HFFc6 (cell line): Measurements from ENCODE around the gene LRRC26. TPM values are rescaled to one million over a fixed set of nuclear protein-coding genes. Genes with fewer than 3 reads are reported as not detected.
"Not testable (repeated sequence)": the region's sequence is repeated elsewhere in the genome, so short reads cannot be mapped to it uniquely, and the experiment has no call there.

Experiments used
- DNase-seq: peaks from one replicate; pipeline ENCODE4 v3.0.0-alpha.2; 2018
- H3K27ac Mint-ChIP-seq: 2 replicates; pipeline ENCODE4 v1.8.0; 2020; ENCODE audit warnings: mild to moderate bottlenecking, mixed read lengths
- H3K27me3 Mint-ChIP-seq: 2 replicates; pipeline ENCODE4 v1.8.0; 2021; ENCODE audit warnings: mild to moderate bottlenecking, moderate library complexity, mixed read lengths; ENCODE audit not compliant: insufficient read depth
- H3K36me3 Mint-ChIP-seq: 2 replicates; pipeline ENCODE4 v1.8.0; 2021; ENCODE audit warnings: low read depth, mixed read lengths
- H3K4me1 Mint-ChIP-seq: 2 replicates; pipeline ENCODE4 v1.8.0; 2020; ENCODE audit warnings: low read depth, mixed read lengths
- H3K4me3 Mint-ChIP-seq: 2 replicates; pipeline ENCODE4 v1.8.0; 2020; ENCODE audit warnings: mild to moderate bottlenecking, moderate library complexity, mixed read lengths
- H3K9me3 Mint-ChIP-seq: 2 replicates; pipeline ENCODE4 v1.8.0; 2020; ENCODE audit warnings: mild to moderate bottlenecking, mixed read lengths
- total RNA-seq, 6 experiments: library from RNA; stranded (reverse); fragmentation: NEBNext Ultra II Directional; extraction: Animal tissue kit (Norgen Biotek cat#: 25700); gene quantifications; 2 replicates in 1 of 6; 3 replicates in 5 of 6; pipeline ENCODE4 v1.2.3, GENCODE V29; 2021
- TF ChIP-seq, protein P1 (sequence below): fragments of 200-600 bp; sonication (generic); IDR thresholded peaks from 2 replicates; pipeline ENCODE4 v1.5.0; 2021; ENCODE audit warnings: antibody characterized with exemption, mild to moderate bottlenecking

Gene LRRC26
- total RNA-seq, 6 experiments from 2014 or later = not detected

GRCh38 chr9:137138722-137139467 lies 31.0 kb downstream of the LRRC26 start, which contains the start of gene GRIN1:
TSS of gene GRIN1 (plus strand) at chr9:137139154. CDS start at chr9:137139487, 333 bp downstream.
- DNase-seq = no peak
- Mint-ChIP-seq H3K9me3 (no peaks in the 10 kb centered on the region), H3K4me3 (no peak within 1 kb of the TSS), H3K27me3 (peaks cover 31% of the 10 kb centered on the region), H3K4me1 (no peaks in the 10 kb centered on the region), H3K27ac (no peak within 1 kb of the TSS), H3K36me3 (no peaks in the 10 kb centered on the region)
- TF ChIP-seq, protein P1, sequence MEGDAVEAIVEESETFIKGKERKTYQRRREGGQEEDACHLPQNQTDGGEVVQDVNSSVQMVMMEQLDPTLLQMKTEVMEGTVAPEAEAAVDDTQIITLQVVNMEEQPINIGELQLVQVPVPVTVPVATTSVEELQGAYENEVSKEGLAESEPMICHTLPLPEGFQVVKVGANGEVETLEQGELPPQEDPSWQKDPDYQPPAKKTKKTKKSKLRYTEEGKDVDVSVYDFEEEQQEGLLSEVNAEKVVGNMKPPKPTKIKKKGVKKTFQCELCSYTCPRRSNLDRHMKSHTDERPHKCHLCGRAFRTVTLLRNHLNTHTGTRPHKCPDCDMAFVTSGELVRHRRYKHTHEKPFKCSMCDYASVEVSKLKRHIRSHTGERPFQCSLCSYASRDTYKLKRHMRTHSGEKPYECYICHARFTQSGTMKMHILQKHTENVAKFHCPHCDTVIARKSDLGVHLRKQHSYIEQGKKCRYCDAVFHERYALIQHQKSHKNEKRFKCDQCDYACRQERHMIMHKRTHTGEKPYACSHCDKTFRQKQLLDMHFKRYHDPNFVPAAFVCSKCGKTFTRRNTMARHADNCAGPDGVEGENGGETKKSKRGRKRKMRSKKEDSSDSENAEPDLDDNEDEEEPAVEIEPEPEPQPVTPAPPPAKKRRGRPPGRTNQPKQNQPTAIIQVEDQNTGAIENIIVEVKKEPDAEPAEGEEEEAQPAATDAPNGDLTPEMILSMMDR = no peak

DNA sequence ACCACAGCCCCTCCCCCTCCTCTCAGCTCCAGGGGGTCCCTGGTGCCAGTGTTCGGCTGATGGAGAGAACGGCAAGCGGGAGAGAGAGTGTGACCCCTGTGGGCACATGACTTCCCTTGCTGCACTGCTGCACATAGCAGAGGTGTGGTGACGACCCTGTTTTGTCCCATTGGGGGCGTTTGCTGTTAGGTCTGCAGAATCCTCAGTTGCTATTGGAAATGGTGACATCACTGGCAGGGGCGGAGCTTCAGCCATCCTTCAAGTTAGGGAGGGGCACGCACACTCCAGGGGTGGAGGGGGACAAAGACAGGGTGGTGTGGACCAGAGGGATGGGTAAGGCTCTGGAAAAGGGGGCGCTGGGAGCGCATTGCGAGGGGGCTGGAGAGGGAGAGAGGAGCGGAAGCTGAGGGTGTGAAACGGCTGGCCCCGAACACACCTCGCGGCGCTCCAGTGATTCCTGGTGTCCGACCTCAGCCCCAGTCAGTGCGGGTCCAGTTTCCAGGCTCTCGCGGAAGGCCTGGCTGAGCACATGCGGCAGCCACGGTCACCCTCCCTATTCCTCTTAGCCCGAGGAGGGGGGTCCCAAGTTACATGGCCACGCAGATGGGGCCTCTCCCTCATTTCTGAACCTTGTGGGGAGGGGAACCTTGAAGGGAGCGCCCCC lies 31.7 kb downstream of the LRRC26 start:
- Mint-ChIP-seq H3K27me3 (peaks cover 29% of the 10 kb centered on the region), H3K9me3 (no peaks in the 10 kb centered on the region), H3K36me3 (no peaks in the 10 kb centered on the region), H3K27ac (no peak overlapping the region), H3K4me3 (no peak overlapping the region), H3K4me1 (no peaks in the 10 kb centered on the region)
- TF ChIP-seq, protein P1 = no peak
- DNase-seq = no peak

GRCh38 chr9:137136881-137137607 lies 32.8 kb downstream of the LRRC26 start:
- Mint-ChIP-seq H3K9me3 (no peaks in the 10 kb centered on the region), H3K4me3 (no peak overlapping the region), H3K36me3 (no peaks in the 10 kb centered on the region), H3K4me1 (no peaks in the 10 kb centered on the region), H3K27ac (no peak overlapping the region), H3K27me3 (peaks cover 23% of the 10 kb centered on the region)
- DNase-seq = no peak
- TF ChIP-seq, protein P1 = no peak

DNA sequence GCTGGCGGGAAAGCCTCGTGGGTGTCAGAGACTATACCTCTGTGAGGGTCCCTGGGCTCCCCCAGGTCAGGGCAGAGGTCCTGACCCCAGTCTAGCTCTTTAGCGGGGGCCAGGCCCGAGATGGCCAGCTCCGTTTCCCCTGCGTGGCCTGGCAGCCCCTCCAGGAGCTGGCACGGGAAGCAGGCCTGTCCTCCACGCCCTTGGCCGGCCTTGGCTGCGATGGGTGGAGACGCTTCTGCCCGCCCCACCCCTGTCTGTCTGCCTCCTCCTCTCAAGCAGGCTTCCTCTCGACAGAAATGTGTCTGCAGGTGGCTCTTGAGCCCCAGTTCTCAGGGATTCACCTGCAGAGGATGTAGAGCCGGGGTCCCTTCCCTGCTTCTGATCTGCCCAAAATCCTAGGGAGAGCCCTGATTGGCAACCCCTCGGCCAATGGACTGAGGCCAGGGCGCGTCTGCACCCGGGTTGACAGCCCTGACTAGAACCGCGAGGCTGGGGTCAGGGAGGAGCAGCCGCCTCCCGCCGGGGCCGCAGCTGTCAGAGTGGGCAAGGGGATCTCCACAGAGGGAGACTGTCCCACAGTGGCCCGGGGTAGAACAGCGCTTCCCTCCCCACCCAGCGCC lies 33.5 kb downstream of the LRRC26 start:
- Mint-ChIP-seq H3K27ac (no peak overlapping the region), H3K27me3 (peaks cover 23% of the 10 kb centered on the region), H3K4me1 (no peaks in the 10 kb centered on the region), H3K4me3 (no peak overlapping the region), H3K36me3 (no peaks in the 10 kb centered on the region), H3K9me3 (no peaks in the 10 kb centered on the region)
- DNase-seq = no peak
- TF ChIP-seq, protein P1 = no peak

DNA sequence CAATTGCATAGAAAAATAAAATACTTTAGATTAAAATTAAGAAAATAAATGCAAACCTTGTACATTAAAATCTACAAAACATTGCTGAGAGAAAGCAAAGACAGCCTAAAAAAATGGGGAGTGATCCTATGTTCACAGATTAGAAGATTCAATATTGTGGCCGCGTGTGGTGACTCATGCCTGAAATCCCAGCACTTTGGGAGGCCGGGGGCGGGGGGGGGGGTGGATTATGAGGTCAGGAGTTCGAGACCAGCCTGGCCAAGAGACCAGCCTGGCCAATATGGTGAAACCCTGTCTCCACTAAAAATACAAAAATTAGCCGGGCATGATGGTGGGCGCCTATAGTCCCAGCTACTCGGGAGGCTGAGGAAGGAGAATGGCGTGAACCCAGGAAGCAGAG lies 34.7 kb downstream of the LRRC26 start:
- H3K9me3 Mint-ChIP-seq, H3K4me1 Mint-ChIP-seq, H3K4me3 Mint-ChIP-seq, H3K36me3 Mint-ChIP-seq, H3K27ac Mint-ChIP-seq, DNase-seq: not testable (repeated sequence)
- peaks cover 18% of the 10 kb centered on the region for H3K27me3 Mint-ChIP-seq
